Measurements from ENCODE around the gene LOC101059915.
"Not testable (repeated sequence)": the region's sequence is repeated elsewhere in the genome, so short reads cannot be mapped to it uniquely, and the experiment has no call there.

Gene LOC101059915

GRCh38 chrX:71668248-71668595 is 876 bp downstream of the LOC101059915 start:
- TF ChIP-seq, protein P1, sequence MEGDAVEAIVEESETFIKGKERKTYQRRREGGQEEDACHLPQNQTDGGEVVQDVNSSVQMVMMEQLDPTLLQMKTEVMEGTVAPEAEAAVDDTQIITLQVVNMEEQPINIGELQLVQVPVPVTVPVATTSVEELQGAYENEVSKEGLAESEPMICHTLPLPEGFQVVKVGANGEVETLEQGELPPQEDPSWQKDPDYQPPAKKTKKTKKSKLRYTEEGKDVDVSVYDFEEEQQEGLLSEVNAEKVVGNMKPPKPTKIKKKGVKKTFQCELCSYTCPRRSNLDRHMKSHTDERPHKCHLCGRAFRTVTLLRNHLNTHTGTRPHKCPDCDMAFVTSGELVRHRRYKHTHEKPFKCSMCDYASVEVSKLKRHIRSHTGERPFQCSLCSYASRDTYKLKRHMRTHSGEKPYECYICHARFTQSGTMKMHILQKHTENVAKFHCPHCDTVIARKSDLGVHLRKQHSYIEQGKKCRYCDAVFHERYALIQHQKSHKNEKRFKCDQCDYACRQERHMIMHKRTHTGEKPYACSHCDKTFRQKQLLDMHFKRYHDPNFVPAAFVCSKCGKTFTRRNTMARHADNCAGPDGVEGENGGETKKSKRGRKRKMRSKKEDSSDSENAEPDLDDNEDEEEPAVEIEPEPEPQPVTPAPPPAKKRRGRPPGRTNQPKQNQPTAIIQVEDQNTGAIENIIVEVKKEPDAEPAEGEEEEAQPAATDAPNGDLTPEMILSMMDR (conservative IDR thresholded peaks at IDR 0.05), result no peak
- no peak for TF ChIP-seq ZFX (IDR thresholded peaks at IDR 0.05)
- H3K27ac ChIP-seq, result no peak overlapping the region

DNA sequence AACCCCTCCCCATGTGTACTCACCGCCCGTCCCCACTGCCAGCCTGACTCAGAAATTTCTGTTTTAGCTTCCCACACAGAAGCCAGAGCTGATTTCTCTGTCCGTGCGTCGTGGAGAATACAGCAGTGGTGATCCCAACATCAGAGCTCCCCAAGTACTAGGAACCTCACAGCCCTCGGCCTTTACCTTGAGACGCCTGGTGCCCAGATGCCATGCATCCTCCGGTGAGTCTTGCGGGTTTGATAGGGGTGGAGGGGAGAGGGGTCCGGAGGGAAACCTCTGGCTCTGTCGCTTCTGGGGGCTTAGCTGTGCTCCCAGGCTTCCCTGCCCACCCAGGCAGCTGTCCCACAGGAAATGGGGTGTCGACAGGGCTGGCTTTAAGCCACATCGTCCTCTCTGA is 2.1 kb downstream of the LOC101059915 start:
- no peak overlapping the region for H3K27ac ChIP-seq
- TF ChIP-seq, protein P1 (conservative IDR thresholded peaks at IDR 0.05), result no peak
- no peak for TF ChIP-seq ZFX (IDR thresholded peaks at IDR 0.05)

- TF ChIP-seq, protein P1 (conservative IDR thresholded peaks at IDR 0.05), result peak; percentile 27
- not testable (repeated sequence) for H3K27ac ChIP-seq
These were observed 2.6 kb downstream of the LOC101059915 start for GRCh38 chrX:71669947-71670346.

- H3K27ac ChIP-seq, result no peak overlapping the region
- TF ChIP-seq, protein P1 (conservative IDR thresholded peaks at IDR 0.05), result no peak
- TF ChIP-seq ZFX (IDR thresholded peaks at IDR 0.05), result no peak
These were observed 3.9 kb downstream of the LOC101059915 start for GRCh38 chrX:71671043-71671780.

DNA sequence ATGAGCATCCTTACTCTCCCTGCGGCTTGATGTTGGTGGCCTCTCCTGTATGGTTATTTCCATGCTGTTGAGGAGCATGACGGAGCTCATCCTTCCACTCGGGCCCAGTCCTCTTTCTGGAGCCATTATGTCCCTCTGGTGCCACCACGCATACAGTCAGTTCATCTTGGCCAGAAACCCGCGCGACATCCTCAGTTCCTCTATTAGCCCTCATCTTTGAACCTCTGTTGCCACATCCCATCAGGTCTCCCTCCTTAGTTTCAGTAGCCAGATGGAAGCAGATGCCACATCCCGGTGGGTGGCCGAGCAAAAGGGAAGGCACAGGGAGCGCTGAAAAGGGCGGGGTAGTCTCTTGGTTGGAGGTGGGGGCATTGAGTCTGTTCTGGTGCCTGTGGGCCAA is 4.6 kb downstream of the LOC101059915 start:
- no peak overlapping the region for H3K27ac ChIP-seq
- TF ChIP-seq, protein P1 (conservative IDR thresholded peaks at IDR 0.05), result no peak
- TF ChIP-seq ZFX (IDR thresholded peaks at IDR 0.05), result no peak

DNA sequence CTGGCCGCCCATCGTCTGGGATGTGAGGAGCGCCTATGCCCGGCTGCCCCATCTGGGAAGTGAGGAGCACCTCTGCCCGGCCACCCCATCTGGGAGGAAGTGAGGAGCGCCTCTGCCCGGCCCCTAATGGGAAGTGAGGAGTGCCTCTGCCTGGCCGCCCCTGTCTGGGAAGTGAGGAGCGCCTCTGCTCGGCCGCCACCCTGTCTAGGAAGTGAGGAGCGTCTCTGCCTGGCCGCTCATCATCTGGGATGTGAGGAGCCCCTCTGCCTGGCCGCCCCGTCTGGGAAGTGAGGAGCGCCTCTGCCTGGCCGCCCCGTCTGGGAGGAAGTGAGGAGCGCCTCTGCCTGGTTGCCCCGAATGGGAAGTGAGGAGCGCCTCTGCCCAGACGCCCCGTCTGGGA is 8.3 kb downstream of the LOC101059915 start:
- H3K27ac ChIP-seq, result not testable (repeated sequence)

DNA sequence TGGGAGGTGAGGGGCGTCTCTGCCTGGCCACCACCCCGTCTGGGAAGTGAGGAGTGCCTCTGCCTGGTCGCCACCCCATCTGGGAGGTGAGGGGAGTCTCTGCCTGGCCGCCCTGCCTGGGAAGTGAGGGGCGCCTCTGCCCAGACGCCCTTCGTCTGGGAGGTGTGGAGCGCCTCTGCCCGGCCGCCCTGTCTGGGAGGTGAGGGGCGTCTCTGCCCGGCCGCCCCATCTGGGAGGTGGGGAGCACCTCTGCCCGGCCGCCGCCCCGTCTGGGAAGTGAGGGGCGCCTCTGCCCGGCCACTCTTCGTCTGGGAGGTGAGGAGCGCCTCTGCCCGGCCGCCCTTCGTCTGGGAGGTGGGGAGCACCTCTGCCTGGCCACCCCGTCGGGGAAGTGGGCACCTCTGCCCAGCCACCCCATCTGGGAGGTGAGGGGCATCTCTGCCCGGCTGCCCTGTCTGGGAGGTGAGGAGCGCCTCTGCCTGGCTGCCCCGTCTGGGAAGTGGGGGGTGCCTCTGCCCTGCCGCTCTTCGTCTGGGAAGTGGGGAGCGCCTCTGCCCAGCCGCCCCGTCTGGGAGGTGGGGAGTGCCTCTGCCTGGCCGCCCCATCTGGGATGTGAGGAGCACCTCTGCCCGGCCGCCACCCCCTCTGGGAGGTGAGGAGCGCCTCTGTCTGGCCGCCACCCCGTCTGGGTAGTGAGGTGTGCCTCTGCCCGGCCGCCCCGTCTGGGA is 8.9 kb downstream of the LOC101059915 start:
- not testable (repeated sequence) for H3K27ac ChIP-seq

DNA sequence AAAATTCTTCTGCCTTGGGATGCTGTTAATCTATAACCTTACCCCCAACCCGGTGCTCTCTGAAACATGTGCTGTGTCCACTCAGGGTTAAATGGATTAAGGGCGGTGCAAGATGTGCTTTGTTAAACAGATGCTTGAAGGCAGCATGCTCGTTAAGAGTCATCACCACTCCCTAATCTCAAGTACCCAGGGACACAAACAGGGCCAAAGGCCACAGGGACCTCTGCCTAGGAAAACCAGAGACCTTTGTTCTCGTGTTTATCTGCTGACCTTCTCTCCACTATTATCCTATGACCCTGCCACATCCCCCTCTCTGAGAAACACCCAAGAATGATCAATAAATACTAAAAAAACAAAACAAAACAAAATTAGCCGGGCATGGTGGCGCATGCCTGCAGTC is 9.8 kb downstream of the LOC101059915 start:
- not testable (repeated sequence) for H3K27ac ChIP-seq

DNA sequence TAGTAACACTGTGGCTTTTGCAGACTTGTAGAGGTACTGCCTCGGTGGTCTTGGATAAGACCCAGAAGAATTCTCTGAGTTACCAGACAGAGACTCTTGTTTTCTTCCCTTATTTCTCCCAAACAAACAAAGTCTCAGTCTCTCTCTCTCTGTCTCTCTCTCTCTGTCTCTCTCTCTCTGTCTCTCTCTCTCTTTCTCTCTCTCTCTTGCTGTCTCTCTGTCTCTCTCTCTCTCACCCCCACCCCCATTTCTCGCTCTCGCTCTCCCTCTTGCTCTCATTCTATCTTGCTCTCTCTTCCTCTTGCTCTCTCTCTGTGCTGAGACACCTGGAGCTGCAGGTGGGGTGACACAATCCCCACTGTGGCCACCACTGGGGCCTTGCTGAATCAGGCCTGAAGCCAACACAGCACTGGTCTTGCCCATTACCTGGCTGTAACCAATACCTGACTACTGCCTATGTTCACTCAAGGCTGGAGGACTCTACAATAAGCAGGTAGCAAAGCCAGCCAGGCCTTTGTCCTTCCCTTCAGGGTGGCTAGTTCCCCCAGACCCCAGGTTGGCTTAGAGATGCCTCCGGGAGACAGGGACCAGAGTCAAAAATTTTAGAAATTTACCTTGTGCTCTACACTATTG is 12.3 kb downstream of the LOC101059915 start:
- no peak overlapping the region for H3K27ac ChIP-seq
- TF ChIP-seq, protein P1 (conservative IDR thresholded peaks at IDR 0.05), result no peak
- no peak for TF ChIP-seq ZFX (IDR thresholded peaks at IDR 0.05)

GRCh38 chrX:71696641-71697465 is 29.5 kb downstream of the LOC101059915 start:
- not testable (repeated sequence) for H3K27ac ChIP-seq

- H3K27ac ChIP-seq, result not testable (repeated sequence)
These were observed 30.3 kb downstream of the LOC101059915 start for GRCh38 chrX:71697466-71698298.

All from C4-2B (cell line).